ENCODE data around the gene ANKFN1. TPM values are rescaled to one million over a fixed set of nuclear protein-coding genes. Genes with fewer than 3 reads are reported as not detected.

Gene ANKFN1
- total RNA-seq, 1 donor from 2014 or later: not detected

GRCh38 chr17:56136301-56136700, 17.0 kb upstream of the ANKFN1 start:
- Mint-ChIP-seq H3K27ac (no peak overlapping the region), H3K9me3 (ENCODE audit: low read depth) (no peaks in the 10 kb centered on the region), H3K27me3 (peaks cover 3% of the 10 kb centered on the region), H3K36me3 (ENCODE audit: insufficient read depth) (no peaks in the 10 kb centered on the region), H3K4me3 (ENCODE audit: low read depth) (no peak overlapping the region), H3K4me1 (ENCODE audit: low read depth) (peaks cover 15% of the 10 kb centered on the region)
- no peak for DNase-seq (ENCODE audit: low spot score, unreplicated experiment)
- no peak for TF ChIP-seq CTCF (IDR thresholded peaks at IDR 0.05; ENCODE audit: unreplicated experiment)

- no peak for DNase-seq (ENCODE audit: low spot score, unreplicated experiment)
- Mint-ChIP-seq H3K9me3 (ENCODE audit: low read depth) (no peaks in the 10 kb centered on the region), H3K4me3 (ENCODE audit: low read depth) (no peak overlapping the region), H3K36me3 (ENCODE audit: insufficient read depth) (no peaks in the 10 kb centered on the region), H3K27ac (no peak overlapping the region), H3K27me3 (peaks cover 6% of the 10 kb centered on the region), H3K4me1 (ENCODE audit: low read depth) (peaks cover under 1% of the 10 kb centered on the region)
- TF ChIP-seq CTCF (IDR thresholded peaks at IDR 0.05; ENCODE audit: unreplicated experiment): no peak
Measured at GRCh38 chr17:56141046-56141839, 12.0 kb upstream of the ANKFN1 start.

- Mint-ChIP-seq H3K4me3 (ENCODE audit: low read depth) (no peak overlapping the region), H3K36me3 (ENCODE audit: insufficient read depth) (peaks cover 2% of the 10 kb centered on the region), H3K27me3 (peaks cover 10% of the 10 kb centered on the region), H3K9me3 (ENCODE audit: low read depth) (no peaks in the 10 kb centered on the region), H3K4me1 (ENCODE audit: low read depth) (no peaks in the 10 kb centered on the region), H3K27ac (no peak overlapping the region)
- DNase-seq (ENCODE audit: low spot score, unreplicated experiment): no peak
- no peak for TF ChIP-seq CTCF (IDR thresholded peaks at IDR 0.05; ENCODE audit: unreplicated experiment)
Measured at GRCh38 chr17:56142325-56142724, 10.9 kb upstream of the ANKFN1 start.

- Mint-ChIP-seq H3K4me3 (ENCODE audit: low read depth) (no peak overlapping the region), H3K27ac (no peak overlapping the region), H3K27me3 (peaks cover 10% of the 10 kb centered on the region)
Measured at GRCh38 chr17:56142781-56143180, 10.5 kb upstream of the ANKFN1 start.

GRCh38 chr17:56144223-56144622, 9.1 kb upstream of the ANKFN1 start:
- no peak overlapping the region for H3K4me3 Mint-ChIP-seq (ENCODE audit: low read depth)
- no peak for TF ChIP-seq CTCF (IDR thresholded peaks at IDR 0.05; ENCODE audit: unreplicated experiment)
- peaks cover 8% of the 10 kb centered on the region for H3K4me1 Mint-ChIP-seq (ENCODE audit: low read depth)
- no peaks in the 10 kb centered on the region for H3K9me3 Mint-ChIP-seq (ENCODE audit: low read depth)
- peaks cover 10% of the 10 kb centered on the region for H3K27me3 Mint-ChIP-seq
- peaks cover 2% of the 10 kb centered on the region for H3K36me3 Mint-ChIP-seq (ENCODE audit: insufficient read depth)
- no peak for DNase-seq (ENCODE audit: low spot score, unreplicated experiment)
- H3K27ac Mint-ChIP-seq: no peak overlapping the region

More at GRCh38 chr17:56142781-56143180, 10.5 kb upstream of the ANKFN1 start:
- Mint-ChIP-seq H3K9me3 (ENCODE audit: low read depth) (no peaks in the 10 kb centered on the region), H3K4me1 (ENCODE audit: low read depth) (no peaks in the 10 kb centered on the region), H3K36me3 (ENCODE audit: insufficient read depth) (peaks cover 2% of the 10 kb centered on the region)
- no peak for DNase-seq (ENCODE audit: low spot score, unreplicated experiment)
- no peak for TF ChIP-seq CTCF (IDR thresholded peaks at IDR 0.05; ENCODE audit: unreplicated experiment)
